ENCODE measurements around the gene ACTN4. TPM values are rescaled to one million over a fixed set of nuclear protein-coding genes. Genes with fewer than 3 reads are reported as not detected.

ACTN4 gene
- total RNA-seq, 4 donors from 2014 or later: 475 to 520 (median 507) TPM

- peaks cover 97% of the 10 kb centered on the region for H3K36me3 ChIP-seq
- TF ChIP-seq CTCF (IDR thresholded peaks at IDR 0.05): no peak
- TF ChIP-seq POLR2AphosphoS5 (IDR thresholded peaks at IDR 0.05): no peak
- H3K27ac ChIP-seq: peak overlapping the region; percentile 15
- WGBS: 86% methylated on average over 23 of the region's 27 CpGs
- no peak overlapping the region for H3K4me3 ChIP-seq
- no peaks in the 10 kb centered on the region for H3K9me3 ChIP-seq
- peaks cover 73% of the 10 kb centered on the region for H3K4me1 ChIP-seq
- no peak for DNase-seq (ENCODE audit: low spot score in 2 of 2)
- no peaks in the 10 kb centered on the region for H3K27me3 ChIP-seq
Observed at GRCh38 chr19:38709671-38710415, 62.4 kb downstream of the ACTN4 start.

GRCh38 chr19:38710416-38710702, 62.9 kb downstream of the ACTN4 start:
- DNase-seq (ENCODE audit: low spot score in 2 of 2): no peak
- TF ChIP-seq POLR2A (IDR thresholded peaks at IDR 0.05): no peak
- Histone ChIP-seq H3K9me3 (no peaks in the 10 kb centered on the region), H3K4me1 (peaks cover 73% of the 10 kb centered on the region), H3K36me3 (peaks cover 97% of the 10 kb centered on the region), H3K27ac (no peak overlapping the region), H3K27me3 (no peaks in the 10 kb centered on the region), H3K4me3 (no peak overlapping the region)
- 57% methylated on average over 2 of the region's 2 CpGs for WGBS

GRCh38 chr19:38710928-38711725, 63.7 kb downstream of the ACTN4 start:
- DNase-seq (ENCODE audit: low spot score in 2 of 2): no peak
- no peaks in the 10 kb centered on the region for H3K27me3 ChIP-seq
- 55% methylated on average over 21 of the region's 25 CpGs for WGBS
- H3K4me1 ChIP-seq: peaks cover 72% of the 10 kb centered on the region
- H3K36me3 ChIP-seq: peaks cover 95% of the 10 kb centered on the region
- no peak for TF ChIP-seq CTCF (IDR thresholded peaks at IDR 0.05)
- no peak for TF ChIP-seq POLR2A (IDR thresholded peaks at IDR 0.05)
- no peak for TF ChIP-seq POLR2AphosphoS5 (IDR thresholded peaks at IDR 0.05)
- no peak for TF ChIP-seq EP300 (IDR thresholded peaks at IDR 0.05)
- no peak overlapping the region for H3K4me3 ChIP-seq
- H3K27ac ChIP-seq: peak overlapping the region; percentile 67
- no peaks in the 10 kb centered on the region for H3K9me3 ChIP-seq

- Histone ChIP-seq H3K9me3 (no peaks in the 10 kb centered on the region), H3K27me3 (no peaks in the 10 kb centered on the region), H3K4me1 (peaks cover 67% of the 10 kb centered on the region), H3K4me3 (no peak overlapping the region), H3K27ac (peak overlapping the region; percentile 67), H3K36me3 (peaks cover 95% of the 10 kb centered on the region)
- no peak for DNase-seq (ENCODE audit: low spot score in 2 of 2)
- TF ChIP-seq POLR2A (IDR thresholded peaks at IDR 0.05) (no peak), CTCF (IDR thresholded peaks at IDR 0.05) (no peak), POLR2AphosphoS5 (IDR thresholded peaks at IDR 0.05) (no peak)
- WGBS: 37% methylated on average over 6 of the region's 12 CpGs
Observed at GRCh38 chr19:38711726-38712153, 64.3 kb downstream of the ACTN4 start.

GRCh38 chr19:38712161-38712748, 64.8 kb downstream of the ACTN4 start:
- Histone ChIP-seq H3K4me1 (peaks cover 67% of the 10 kb centered on the region), H3K27me3 (no peaks in the 10 kb centered on the region), H3K27ac (peak overlapping the region; percentile 67), H3K36me3 (peaks cover 97% of the 10 kb centered on the region), H3K4me3 (no peak overlapping the region), H3K9me3 (no peaks in the 10 kb centered on the region)
- DNase-seq (ENCODE audit: low spot score in 2 of 2): no peak
- TF ChIP-seq POLR2A (IDR thresholded peaks at IDR 0.05): no peak
- TF ChIP-seq POLR2AphosphoS5 (IDR thresholded peaks at IDR 0.05): no peak
- TF ChIP-seq EP300 (IDR thresholded peaks at IDR 0.05): no peak
- TF ChIP-seq CTCF (IDR thresholded peaks at IDR 0.05): no peak
- 77% methylated on average over 4 of the region's 15 CpGs for WGBS
